ENCODE results near the gene CCDC187.
A peak's percentile ranks its signal among the peaks of the same experiment; 100 is the strongest.

CCDC187 gene

DNA sequence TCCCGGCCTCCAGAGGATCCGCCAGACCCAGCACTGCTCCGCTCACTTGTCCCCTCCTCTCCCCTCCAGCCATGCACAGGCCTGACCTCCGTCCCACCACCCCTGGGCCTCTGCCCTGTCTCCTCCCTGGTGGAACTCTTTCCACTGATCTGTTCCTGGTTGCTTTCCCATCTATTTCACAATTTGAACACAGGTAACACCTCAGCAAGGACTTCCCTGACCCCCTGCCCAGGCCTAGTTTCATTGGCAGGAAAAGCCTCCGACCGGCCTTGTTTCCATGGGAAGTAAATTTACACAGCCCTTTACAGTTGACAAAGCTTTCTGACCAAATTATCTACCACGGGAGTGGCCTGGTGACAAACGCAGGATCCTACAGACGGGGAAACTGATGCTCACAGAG lies 73.1 kb downstream of the CCDC187 start:
- H3K27me3 Mint-ChIP-seq: no peaks in the 10 kb centered on the region
- H3K4me3 Mint-ChIP-seq: no peak overlapping the region
- H3K27ac Mint-ChIP-seq (ENCODE audit: low read depth): no peak overlapping the region
- ATAC-seq (replicated peaks; ENCODE audit: extremely low read depth, poor library complexity, severe bottlenecking) (no peak), DNase-seq (ENCODE audit: low spot score in 2 of 2) (no peak)
- H3K36me3 Mint-ChIP-seq (ENCODE audit: insufficient read depth): peaks cover 13% of the 10 kb centered on the region
- H3K4me1 Mint-ChIP-seq: peaks cover 24% of the 10 kb centered on the region
- H3K9me3 Mint-ChIP-seq: no peaks in the 10 kb centered on the region

DNA sequence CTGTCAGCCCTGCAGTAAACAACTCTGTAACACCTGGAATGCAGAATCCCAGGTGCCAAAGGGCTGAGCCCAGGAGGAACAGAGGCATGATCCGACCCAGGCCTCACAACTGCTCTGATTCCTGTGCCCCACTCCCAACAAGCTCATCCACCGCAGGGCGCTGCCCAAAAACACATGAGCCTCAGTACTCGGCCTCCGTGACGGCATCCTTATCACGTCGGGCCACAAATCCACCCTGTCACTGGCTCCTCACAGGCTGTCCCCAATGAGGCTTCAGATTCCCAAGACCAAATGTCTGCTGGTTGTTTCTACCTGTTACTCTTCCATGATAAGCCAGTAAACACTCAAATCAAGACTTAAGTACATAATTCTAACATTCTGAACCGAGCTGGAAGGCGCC lies 73.5 kb downstream of the CCDC187 start:
- ATAC-seq (replicated peaks; ENCODE audit: extremely low read depth, poor library complexity, severe bottlenecking): no peak
- Mint-ChIP-seq H3K9me3 (no peaks in the 10 kb centered on the region), H3K4me1 (peaks cover 25% of the 10 kb centered on the region), H3K27ac (ENCODE audit: low read depth) (no peak overlapping the region), H3K4me3 (no peak overlapping the region), H3K36me3 (ENCODE audit: insufficient read depth) (peaks cover 10% of the 10 kb centered on the region), H3K27me3 (no peaks in the 10 kb centered on the region)
- no peak for DNase-seq (ENCODE audit: low spot score in 2 of 2)

DNA sequence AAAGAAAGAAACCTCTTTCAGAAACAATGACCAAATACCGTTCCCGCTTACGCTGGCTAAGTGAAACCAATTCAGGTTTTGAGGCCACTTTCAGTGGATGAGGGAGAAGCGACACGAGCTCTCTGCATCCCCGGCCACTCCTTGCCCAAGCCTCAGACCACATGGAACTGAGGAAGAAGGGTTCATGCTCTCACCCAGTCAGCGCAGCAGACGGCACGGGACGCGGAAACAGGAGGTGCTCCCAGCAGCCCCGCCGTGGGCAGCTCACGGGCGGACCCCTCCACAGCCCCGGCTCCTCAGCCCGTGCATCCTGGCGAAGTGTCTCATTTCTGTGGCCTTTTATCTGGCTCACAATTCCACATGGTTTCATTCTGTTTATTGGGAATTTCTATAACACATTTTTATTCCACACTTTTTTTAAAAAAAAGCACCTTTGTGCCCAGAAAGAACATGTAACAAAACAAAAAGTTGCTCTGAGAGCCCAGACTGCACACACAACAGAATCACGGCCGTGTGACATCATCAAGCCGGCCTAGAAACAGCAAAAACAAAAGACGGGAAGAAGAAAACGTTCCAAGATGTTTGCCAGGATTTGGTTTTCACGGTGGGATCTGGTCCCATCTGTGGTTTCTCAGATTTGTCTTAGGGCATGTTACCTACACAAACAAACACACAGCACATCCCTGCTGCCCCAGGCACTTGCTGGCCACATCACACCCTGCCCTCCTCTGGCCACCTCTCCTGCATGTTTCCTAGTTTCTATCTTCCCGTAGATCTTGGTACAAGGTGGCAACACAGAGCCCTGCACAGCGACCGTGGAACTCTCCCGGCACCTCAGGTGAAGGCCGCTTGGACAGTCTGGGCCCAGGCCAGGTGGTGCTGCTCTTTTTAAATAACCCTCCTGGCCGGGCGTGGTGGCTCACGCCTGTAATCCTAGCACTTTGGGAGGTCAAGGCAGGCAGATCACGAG lies 74.5 kb downstream of the CCDC187 start:
- DNase-seq (ENCODE audit: low spot score in 2 of 2) (no peak), ATAC-seq (replicated peaks; ENCODE audit: extremely low read depth, poor library complexity, severe bottlenecking) (no peak)
- H3K36me3 Mint-ChIP-seq (ENCODE audit: insufficient read depth): peaks cover 13% of the 10 kb centered on the region
- peak overlapping the region; percentile 67 for H3K27ac Mint-ChIP-seq (ENCODE audit: low read depth)
- peaks cover 29% of the 10 kb centered on the region for H3K4me1 Mint-ChIP-seq
- no peaks in the 10 kb centered on the region for H3K9me3 Mint-ChIP-seq
- no peak overlapping the region for H3K4me3 Mint-ChIP-seq
- H3K27me3 Mint-ChIP-seq: no peaks in the 10 kb centered on the region

DNA sequence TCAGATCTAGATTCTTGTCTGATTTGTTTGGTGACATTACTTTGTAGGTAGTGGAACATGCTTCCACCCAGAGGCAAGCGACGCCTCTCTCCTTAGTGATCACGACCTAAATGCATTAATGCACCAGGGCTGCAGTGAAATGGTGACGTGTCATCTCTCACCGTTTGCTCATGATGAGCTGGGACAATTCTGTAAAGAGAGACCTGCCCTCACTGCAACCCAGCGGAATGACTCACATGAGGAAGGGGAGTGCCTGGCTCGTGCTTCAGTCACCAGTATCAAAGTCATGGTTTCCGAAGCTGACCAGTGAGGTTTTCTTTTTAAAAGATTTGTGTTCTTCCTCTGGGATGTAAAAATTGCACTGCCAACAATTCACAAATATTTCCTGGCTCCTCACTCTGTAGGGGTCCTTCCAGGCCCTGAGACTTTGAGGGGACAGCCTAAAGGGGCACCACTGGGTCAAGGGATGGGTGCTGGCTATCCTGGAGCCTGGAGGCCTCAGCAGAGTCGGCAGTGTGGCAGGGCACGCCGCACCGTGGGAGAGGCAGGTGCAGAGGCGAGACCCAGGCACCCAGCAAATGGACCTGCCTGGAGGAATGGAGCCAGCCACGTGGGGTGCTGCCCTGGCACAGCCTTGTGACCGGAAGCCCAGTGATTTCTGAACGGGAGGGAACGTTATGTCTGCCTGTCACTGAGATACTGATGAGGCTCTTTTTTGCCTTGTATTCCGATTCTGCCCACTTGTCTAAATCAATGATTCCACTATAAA lies 75.6 kb downstream of the CCDC187 start:
- Mint-ChIP-seq H3K27ac (ENCODE audit: low read depth) (peak overlapping the region; percentile 22), H3K4me3 (no peak overlapping the region), H3K4me1 (peaks cover 21% of the 10 kb centered on the region), H3K36me3 (ENCODE audit: insufficient read depth) (peaks cover 13% of the 10 kb centered on the region), H3K27me3 (no peaks in the 10 kb centered on the region), H3K9me3 (no peaks in the 10 kb centered on the region)
- ATAC-seq (replicated peaks; ENCODE audit: extremely low read depth, poor library complexity, severe bottlenecking): no peak
- no peak for DNase-seq (ENCODE audit: low spot score in 2 of 2)

DNA sequence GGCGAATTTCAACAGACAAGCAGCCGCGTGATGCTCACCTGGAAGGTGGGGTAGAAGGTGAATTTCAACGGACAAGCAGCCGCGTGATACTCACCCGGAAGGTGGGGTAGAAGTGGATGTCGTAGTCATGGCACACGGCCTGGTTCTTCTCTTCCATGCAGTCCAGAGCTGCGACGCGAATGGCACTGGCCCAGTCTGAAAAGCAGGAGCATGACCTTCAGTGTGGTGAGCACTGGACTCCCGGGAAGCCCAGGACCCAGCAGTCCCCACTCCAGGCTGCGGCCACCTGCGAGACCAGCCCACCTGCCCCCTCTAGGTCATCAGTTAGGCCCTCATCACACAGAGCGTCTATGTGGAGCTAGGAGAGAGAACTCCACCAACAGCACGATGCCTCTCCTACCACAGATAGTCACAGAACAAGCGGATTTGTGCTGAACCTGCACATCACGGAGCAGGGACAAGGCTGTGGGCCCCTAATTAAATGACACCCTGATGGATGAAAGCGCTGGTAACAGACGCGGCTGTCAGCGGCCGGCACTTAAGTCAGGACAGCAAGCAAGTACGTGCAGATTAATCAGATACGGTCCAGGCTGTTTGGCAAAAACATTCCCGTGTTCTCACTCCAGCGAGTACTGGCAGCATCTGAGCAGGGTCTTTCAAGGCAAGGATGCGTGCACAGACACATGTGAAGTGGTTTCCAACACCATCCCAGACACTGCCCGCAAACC lies 77.0 kb downstream of the CCDC187 start:
- no peak for DNase-seq (ENCODE audit: low spot score in 2 of 2)
- H3K27me3 Mint-ChIP-seq: no peaks in the 10 kb centered on the region
- H3K4me3 Mint-ChIP-seq: no peak overlapping the region
- H3K4me1 Mint-ChIP-seq: peaks cover 16% of the 10 kb centered on the region
- ATAC-seq (replicated peaks; ENCODE audit: extremely low read depth, poor library complexity, severe bottlenecking): no peak
- H3K36me3 Mint-ChIP-seq (ENCODE audit: insufficient read depth): peaks cover 14% of the 10 kb centered on the region
- H3K9me3 Mint-ChIP-seq: no peaks in the 10 kb centered on the region
- H3K27ac Mint-ChIP-seq (ENCODE audit: low read depth): no peak overlapping the region

DNA sequence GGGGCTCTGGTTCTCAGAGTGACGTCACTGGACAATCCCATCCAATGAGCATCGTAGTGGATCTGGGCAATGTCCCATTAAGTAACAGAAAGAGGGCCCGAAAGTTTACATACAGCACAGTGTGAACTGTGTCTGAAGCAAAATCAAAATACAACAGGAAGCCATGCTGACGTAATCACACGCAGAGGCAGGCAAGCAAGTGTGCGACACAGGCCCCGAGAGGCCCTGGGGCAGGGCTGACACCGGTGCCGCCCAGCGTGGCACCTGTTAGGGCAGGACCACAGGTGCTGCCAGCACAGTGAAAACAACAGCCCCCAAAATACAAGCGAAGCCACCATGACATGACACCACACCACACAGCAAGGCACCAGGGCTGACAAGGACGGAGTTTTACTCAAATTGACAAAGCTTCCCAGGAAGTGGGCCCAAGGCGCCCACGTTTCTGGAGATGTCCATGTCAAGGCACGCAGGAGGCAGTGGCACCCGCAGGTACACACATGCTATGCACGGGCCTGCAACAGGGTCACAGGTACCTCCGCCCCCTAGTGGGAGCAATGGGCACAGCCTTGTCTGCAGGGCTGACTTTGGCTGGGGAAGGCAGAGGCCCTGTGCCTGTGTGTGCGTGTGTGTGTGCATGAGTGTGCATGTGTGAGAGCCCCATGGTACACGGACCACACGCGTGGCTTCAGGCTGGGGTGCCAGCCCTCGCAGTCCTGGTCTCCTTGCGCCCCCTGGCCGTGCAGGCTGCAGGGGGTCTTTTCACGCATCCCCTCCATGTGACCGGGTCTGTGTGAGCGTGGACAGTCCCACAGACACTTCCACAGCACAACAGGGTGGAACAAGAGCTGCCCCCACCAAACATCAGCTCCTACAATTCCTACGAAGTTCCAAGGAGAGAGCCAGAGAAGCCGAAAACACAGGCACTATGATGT lies 77.9 kb downstream of the CCDC187 start:
- no peak overlapping the region for H3K4me3 Mint-ChIP-seq
- H3K36me3 Mint-ChIP-seq (ENCODE audit: insufficient read depth): peaks cover 14% of the 10 kb centered on the region
- no peaks in the 10 kb centered on the region for H3K9me3 Mint-ChIP-seq
- peak overlapping the region; percentile 38 for H3K27ac Mint-ChIP-seq (ENCODE audit: low read depth)
- no peaks in the 10 kb centered on the region for H3K27me3 Mint-ChIP-seq
- H3K4me1 Mint-ChIP-seq: peaks cover 10% of the 10 kb centered on the region
- ATAC-seq (replicated peaks; ENCODE audit: extremely low read depth, poor library complexity, severe bottlenecking): peak; percentile 67
- DNase-seq (ENCODE audit: low spot score in 2 of 2): peak; percentile 44 to 48

DNA sequence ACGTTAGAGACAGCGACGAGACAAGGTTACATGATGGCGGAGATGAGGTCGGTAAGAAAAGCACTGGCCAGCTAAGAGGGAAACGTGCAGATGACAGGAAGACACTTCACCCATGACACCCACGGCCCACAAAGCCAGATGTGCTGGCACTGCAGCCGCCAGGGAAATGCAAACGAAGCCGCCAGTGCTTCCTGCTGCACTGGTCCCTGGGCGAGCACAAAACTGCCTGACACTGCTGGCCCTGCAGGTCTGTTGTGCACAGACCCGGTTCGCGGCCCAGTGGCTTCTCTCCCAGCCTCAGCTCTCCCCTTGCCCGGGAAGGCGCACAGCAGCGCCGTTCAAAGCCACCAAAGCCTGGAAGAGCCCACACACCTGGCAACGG lies 78.5 kb downstream of the CCDC187 start:
- no peak for DNase-seq (ENCODE audit: low spot score in 2 of 2)
- H3K4me3 Mint-ChIP-seq: no peak overlapping the region
- no peaks in the 10 kb centered on the region for H3K27me3 Mint-ChIP-seq
- peak overlapping the region; percentile 38 for H3K27ac Mint-ChIP-seq (ENCODE audit: low read depth)
- ATAC-seq (replicated peaks; ENCODE audit: extremely low read depth, poor library complexity, severe bottlenecking): peak; percentile 40
- no peaks in the 10 kb centered on the region for H3K9me3 Mint-ChIP-seq
- peaks cover 11% of the 10 kb centered on the region for H3K36me3 Mint-ChIP-seq (ENCODE audit: insufficient read depth)
- H3K4me1 Mint-ChIP-seq: peaks cover 11% of the 10 kb centered on the region

DNA sequence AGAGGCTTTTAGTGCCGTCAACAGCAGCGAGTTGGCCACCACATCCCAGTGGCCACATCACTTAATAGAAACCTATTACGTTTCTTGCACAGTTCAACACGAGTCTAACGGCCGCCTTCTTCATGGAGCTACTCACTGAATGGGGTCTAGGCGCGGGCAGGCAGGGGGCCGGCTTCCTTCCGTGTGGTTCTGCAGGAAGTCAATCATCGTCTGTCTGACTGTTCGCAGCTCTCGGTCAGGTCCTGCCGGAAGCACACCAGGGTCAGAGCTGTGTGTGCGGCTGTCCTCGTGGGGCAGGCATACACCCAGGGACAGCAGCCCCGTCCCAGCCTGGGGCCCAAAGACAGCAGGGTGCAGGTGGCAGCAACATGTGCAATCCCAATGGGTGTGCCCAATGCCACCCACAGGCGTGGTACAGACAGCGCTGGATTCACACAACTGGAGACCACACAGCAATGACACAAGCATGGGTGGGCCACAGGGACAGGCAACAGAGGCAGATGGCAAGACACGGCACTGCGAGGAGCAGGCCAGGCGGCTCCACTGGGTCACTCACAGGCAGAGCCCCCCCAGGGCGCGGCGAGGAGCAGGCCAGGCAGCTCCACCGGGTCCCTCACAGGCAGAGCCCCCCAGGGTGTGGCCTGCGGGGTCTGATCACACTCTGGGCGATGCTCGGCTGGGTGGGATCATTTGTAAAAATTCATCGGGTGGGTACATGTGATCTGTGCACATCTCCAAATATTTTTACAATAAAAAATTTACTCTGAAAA lies 79.8 kb downstream of the CCDC187 start:
- H3K4me1 Mint-ChIP-seq: peaks cover 12% of the 10 kb centered on the region
- no peak overlapping the region for H3K27ac Mint-ChIP-seq (ENCODE audit: low read depth)
- H3K27me3 Mint-ChIP-seq: no peaks in the 10 kb centered on the region
- H3K4me3 Mint-ChIP-seq: no peak overlapping the region
- peaks cover 11% of the 10 kb centered on the region for H3K36me3 Mint-ChIP-seq (ENCODE audit: insufficient read depth)
- H3K9me3 Mint-ChIP-seq: no peaks in the 10 kb centered on the region
- no peak for DNase-seq (ENCODE audit: low spot score in 2 of 2)
- ATAC-seq (replicated peaks; ENCODE audit: extremely low read depth, poor library complexity, severe bottlenecking): no peak

DNA sequence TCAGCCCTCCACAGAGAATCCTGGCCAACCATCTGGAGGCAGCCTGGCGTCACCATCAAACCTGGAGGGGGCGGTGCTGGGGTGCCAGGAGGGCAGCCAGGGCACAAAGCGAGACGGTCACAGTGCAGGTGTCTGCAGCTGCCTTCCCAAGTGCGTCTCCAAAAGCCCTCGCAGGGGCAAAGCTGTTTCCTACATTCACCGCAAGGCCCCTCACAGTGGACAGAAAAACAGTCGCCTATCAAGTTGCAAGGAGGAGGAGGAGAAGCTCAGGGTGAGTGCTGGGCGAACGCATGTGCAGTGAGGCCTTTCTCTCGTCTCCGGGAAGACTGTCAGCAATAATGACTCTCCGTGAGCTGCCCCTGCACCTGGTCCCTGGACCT lies 81.0 kb downstream of the CCDC187 start:
- ATAC-seq (replicated peaks; ENCODE audit: extremely low read depth, poor library complexity, severe bottlenecking) (no peak), DNase-seq (ENCODE audit: low spot score in 2 of 2) (no peak)
- Mint-ChIP-seq H3K9me3 (no peaks in the 10 kb centered on the region), H3K36me3 (ENCODE audit: insufficient read depth) (peaks cover 13% of the 10 kb centered on the region), H3K4me1 (peaks cover 12% of the 10 kb centered on the region), H3K4me3 (no peak overlapping the region), H3K27me3 (no peaks in the 10 kb centered on the region), H3K27ac (ENCODE audit: low read depth) (no peak overlapping the region)

DNA sequence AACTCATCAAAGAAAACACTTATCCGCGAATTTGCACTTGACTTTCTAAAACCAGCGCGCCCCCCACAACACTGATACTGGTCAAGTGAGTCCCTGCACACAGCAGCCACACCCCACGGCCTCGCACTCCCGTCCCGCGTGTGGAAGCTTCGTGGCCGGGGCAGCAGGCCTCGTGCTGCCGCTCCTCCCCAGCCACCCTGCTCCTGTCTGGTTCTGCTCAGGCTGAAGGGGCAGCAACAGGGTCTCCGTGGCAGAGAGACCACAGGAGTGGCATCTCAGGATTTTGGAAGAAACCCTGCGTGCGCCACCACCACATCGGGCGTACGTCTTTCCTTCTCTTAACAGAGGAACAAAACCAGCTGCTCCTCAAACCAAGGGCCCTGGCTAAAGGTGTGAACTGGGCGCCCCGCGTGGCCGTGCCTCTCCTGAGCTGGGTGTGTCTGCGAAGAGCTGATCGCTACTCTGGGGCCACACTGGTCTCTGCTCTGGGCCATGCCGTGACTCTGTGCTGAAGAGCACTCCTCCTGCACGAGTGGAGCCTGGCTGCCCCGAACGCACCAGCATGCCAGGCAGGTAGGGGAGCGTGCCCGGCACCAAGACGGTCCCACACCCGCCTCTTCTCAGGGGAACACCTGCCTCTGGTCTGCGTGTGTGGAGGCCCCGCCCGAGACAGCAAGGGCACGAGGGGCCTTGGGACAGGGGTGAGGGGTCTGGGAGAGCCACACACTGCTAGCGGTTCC lies 81.6 kb downstream of the CCDC187 start:
- no peaks in the 10 kb centered on the region for H3K27me3 Mint-ChIP-seq
- H3K27ac Mint-ChIP-seq (ENCODE audit: low read depth): no peak overlapping the region
- no peak overlapping the region for H3K4me3 Mint-ChIP-seq
- no peaks in the 10 kb centered on the region for H3K9me3 Mint-ChIP-seq
- peaks cover 13% of the 10 kb centered on the region for H3K36me3 Mint-ChIP-seq (ENCODE audit: insufficient read depth)
- ATAC-seq (replicated peaks; ENCODE audit: extremely low read depth, poor library complexity, severe bottlenecking) (no peak), DNase-seq (ENCODE audit: low spot score in 2 of 2) (no peak)
- H3K4me1 Mint-ChIP-seq: peaks cover 12% of the 10 kb centered on the region
